Fibroblast of pulmonary artery (primary cell): ENCODE data around the gene FHOD3.

Experiments
- DNase-seq: peaks from one replicate; pipeline ENCODE4 v3.0.0-alpha.2; 2010; ENCODE audit warnings: low read depth
- H3K4me3 ChIP-seq: replicated peaks from 2 replicates; pipeline ENCODE4 v1.5.1; 2011; ENCODE audit warnings: low read depth, mild to moderate bottlenecking, control low read depth, low read length, moderate library complexity
- CTCF ChIP-seq: IDR thresholded peaks from 2 replicates; pipeline ENCODE4 v1.5.1; 2011; ENCODE audit warnings: mild to moderate bottlenecking, control low read depth, low read length, inconsistent platforms; ENCODE audit errors: missing control alignments

The FHOD3 gene

GRCh38 chr18:36441426-36442240 is 144.1 kb downstream of the FHOD3 start:
- peak; percentile 82 for DNase-seq
- TF ChIP-seq CTCF, result no peak
- H3K4me3 ChIP-seq, result no peak overlapping the region

DNA sequence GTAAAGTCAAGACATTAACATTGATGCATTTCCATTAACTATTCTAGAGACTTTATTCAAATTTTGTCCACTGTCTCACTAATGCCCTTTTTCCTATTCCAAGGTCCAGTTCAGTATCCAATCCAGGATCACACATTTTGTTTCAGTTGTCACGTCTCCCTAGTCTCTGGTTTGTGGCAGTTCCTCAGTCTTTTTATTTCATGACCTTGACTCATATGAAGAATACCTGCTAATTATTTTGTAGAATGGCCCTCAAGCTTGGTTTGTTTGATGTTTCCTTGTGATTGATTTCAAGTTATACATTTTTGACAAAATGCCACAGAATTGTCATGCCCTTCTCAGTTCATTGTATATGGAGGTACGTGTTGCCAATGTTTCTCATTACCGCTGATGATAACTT is 145.2 kb downstream of the FHOD3 start:
- no peak for TF ChIP-seq CTCF
- no peak overlapping the region for H3K4me3 ChIP-seq
- DNase-seq, result no peak

- DNase-seq, result no peak
- no peak overlapping the region for H3K4me3 ChIP-seq
- TF ChIP-seq CTCF, result no peak
Observed at GRCh38 chr18:36446059-36446458, 148.5 kb downstream of the FHOD3 start.

DNA sequence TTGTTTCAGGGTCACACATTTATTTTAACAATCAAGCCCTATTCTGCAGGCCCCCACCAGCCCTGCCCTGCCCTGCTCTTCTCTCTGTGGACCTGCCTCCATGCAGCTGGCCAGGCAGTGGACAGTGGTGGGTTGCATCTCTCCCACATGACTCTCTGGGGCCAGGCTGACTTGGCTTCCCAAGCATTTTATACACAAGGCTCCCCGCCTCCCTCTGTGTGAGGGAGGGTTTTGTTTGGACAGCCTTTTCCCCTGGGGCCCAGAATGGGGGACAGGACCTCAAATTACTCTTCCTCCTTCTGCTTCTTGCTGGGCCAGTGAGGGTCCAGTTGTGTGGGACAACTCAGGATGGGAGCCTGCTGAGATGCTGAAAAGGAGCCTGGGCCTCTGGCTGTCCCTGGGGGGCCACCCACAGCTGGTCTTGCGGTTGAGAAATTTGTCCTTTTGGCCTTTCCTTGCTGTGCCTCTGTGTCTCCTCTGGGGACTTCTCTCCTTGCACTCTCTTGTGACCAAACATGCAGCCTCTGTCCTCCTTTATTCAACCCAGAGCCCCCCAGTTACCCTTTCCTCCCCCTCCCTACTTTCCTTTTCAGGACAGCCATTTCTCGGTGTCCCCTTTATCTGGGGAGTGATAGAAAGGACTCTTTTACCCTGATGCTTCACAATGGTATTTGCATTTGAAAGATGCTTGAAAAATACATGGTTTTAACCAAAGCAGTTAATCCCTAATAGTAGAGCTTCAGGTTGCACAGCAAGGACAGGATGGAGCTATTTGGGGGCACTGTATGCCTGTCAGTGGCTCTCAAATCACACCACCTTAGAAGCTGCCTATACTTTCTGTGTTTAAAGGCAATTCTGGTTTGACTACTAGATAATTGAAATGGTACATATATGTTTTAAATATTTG is 151.1 kb downstream of the FHOD3 start:
- no peak overlapping the region for H3K4me3 ChIP-seq
- TF ChIP-seq CTCF, result no peak
- DNase-seq, result no peak

- DNase-seq, result no peak
- no peak for TF ChIP-seq CTCF
- H3K4me3 ChIP-seq, result no peak overlapping the region
Observed at GRCh38 chr18:36449451-36449850, 151.9 kb downstream of the FHOD3 start.

DNA sequence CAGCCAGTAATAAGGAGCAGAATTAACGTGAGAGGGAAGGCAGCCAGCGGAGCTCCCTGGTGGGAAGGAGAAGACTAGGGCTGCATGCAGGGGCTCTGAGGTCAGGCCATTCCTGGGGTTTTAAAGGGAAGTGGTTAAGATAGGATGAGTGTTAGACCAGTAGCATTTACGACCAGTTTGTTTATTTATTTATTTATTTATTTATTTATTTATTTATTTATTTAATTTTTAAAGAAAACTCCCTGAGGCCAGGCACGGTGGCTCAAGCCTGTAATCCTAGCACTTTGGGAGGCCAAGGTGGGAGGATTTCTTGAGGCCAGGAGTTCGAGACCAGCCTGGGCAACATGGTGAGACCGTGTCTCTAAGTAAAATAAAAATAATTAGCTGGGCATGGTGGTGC is 152.8 kb downstream of the FHOD3 start:
- TF ChIP-seq CTCF, result no peak
- DNase-seq, result no peak
- no peak overlapping the region for H3K4me3 ChIP-seq
